Spinal cord (tissue), 10 donors: Measurements from ENCODE around the gene DNAJC2. TPM values are rescaled to one million over a fixed set of nuclear protein-coding genes. Genes with fewer than 3 reads are reported as not detected.
A peak's percentile ranks its signal among the peaks of the same experiment; 100 is the strongest.

Experiments
- DNase-seq, 6 donors: peaks; one replicate each; pipeline versions ENCODE4 v3.0.0 to v3.0.0-alpha.2; 2013 to 2015; ENCODE audit warnings: low spot score in 6 of 6, low read depth in 4 of 6
- H3K27ac ChIP-seq: one replicate; pipeline ENCODE4 v1.5.1; 2013; ENCODE audit warnings: low read depth, low read length, control low read depth
- H3K27me3 ChIP-seq: one replicate; pipeline ENCODE4 v1.6.1; 2013; ENCODE audit warnings: low read length; ENCODE audit not compliant: control insufficient read depth, insufficient read depth
- H3K36me3 ChIP-seq: one replicate; pipeline ENCODE4 v1.6.1; 2013; ENCODE audit warnings: low read length; ENCODE audit not compliant: control insufficient read depth, insufficient read depth
- H3K4me1 ChIP-seq: one replicate; pipeline ENCODE4 v1.6.1; 2013; ENCODE audit warnings: low read length; ENCODE audit not compliant: control insufficient read depth, insufficient read depth
- H3K4me3 ChIP-seq: one replicate; pipeline ENCODE4 v1.5.1; 2013; ENCODE audit warnings: low read depth, low read length, control low read depth
- H3K9me3 ChIP-seq: one replicate; pipeline ENCODE4 v1.6.1; 2013; ENCODE audit warnings: low read length; ENCODE audit not compliant: control insufficient read depth, insufficient read depth
- WGBS: methylation state at CpG from one replicate; pipeline ENCODE4 v1.1.5; 2013; ENCODE audit warnings: missing lambda C conversion rate; ENCODE audit not compliant: insufficient coverage; 5-methylcytosine and 5-hydroxymethylcytosine counted together
- polyA plus RNA-seq, 2 donors: library from polyadenylated mRNA; unstranded; fragments of 120-200 nt; gene quantifications; one replicate each; pipeline ENCODE4 v1.2.1, GENCODE V29; 2013; ENCODE audit not compliant: insufficient read length in 2 of 2
- total RNA-seq, 2 donors: library from RNA; depleted of rRNA in 1 of 2; stranded (reverse); fragments of 120-200 nt in 1 of 2; fragments of >200 nt in 1 of 2; gene quantifications; one replicate each; pipeline versions ENCODE4 v1.2.3 to v1.2.4, GENCODE V29; 2013 to 2014
- donor health status: healthy.

DNAJC2 gene
- total and polyA plus RNA-seq, 4 donors = 16.3 to 28.9 (median 24.6) TPM

GRCh38 chr7:103380395-103381191 lies 36.0 kb upstream of the DNAJC2 start:
- Histone ChIP-seq H3K4me1 (no peaks in the 10 kb centered on the region), H3K9me3 (no peaks in the 10 kb centered on the region), H3K27ac (no peak overlapping the region), H3K4me3 (no peak overlapping the region), H3K36me3 (no peaks in the 10 kb centered on the region), H3K27me3 (no peaks in the 10 kb centered on the region)
- no peak for DNase-seq
- WGBS = 83% methylated on average over 3 of the region's 5 CpGs

- Histone ChIP-seq H3K27ac (no peak overlapping the region), H3K27me3 (no peaks in the 10 kb centered on the region), H3K4me1 (no peaks in the 10 kb centered on the region), H3K36me3 (no peaks in the 10 kb centered on the region), H3K4me3 (no peak overlapping the region), H3K9me3 (no peaks in the 10 kb centered on the region)
- DNase-seq = no peak
- no CpG with 5 or more reads among the region's 3 CpGs for WGBS
Measured at GRCh38 chr7:103379270-103379975, 34.9 kb upstream of the DNAJC2 start.

DNA sequence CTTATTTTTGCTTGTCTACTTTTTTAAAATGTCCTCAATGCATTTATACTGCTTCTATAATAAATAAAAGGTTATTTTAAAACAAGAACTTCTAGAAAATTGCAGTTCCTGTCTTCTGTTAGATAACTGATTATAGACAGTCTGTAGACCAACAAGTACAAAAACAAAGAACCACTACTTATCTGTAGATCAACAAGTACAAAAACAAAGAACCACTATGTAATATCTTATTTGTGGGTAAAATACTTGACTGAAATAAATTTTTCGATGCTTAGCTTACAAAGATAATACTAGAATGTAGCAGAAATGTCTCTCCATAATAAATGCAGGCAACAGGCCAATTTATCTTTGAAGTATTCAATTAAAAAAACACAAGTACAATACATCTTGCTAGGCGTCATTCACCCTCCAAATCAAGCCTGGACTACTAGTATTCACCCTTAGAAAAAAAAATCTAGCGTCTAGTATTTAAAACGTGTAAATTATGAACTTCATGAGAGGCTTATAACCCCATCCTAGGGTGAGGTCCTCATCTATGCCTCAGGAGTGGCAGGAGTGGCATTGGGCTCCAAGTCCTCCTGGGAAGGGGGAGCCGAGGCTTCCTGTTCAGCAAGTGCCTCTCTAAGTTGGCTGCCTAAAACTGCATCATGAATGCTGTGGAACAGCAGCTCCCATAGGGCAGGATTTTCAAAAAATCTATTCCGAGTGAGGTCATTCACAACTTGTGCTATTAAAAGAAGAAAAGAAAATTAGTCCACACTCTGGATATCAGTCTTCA lies 29.5 kb upstream of the DNAJC2 start:
- no peaks in the 10 kb centered on the region for H3K9me3 ChIP-seq
- no peak for DNase-seq

GRCh38 chr7:103369432-103369831 lies 24.9 kb upstream of the DNAJC2 start:
- H3K27ac ChIP-seq = no peak overlapping the region
- H3K27me3 ChIP-seq = no peaks in the 10 kb centered on the region
- WGBS = 80% methylated on average over 1 of the region's 5 CpGs
- DNase-seq = no peak
- H3K36me3 ChIP-seq = peaks cover 15% of the 10 kb centered on the region
- H3K4me3 ChIP-seq = no peak overlapping the region
- H3K4me1 ChIP-seq = no peaks in the 10 kb centered on the region
- H3K9me3 ChIP-seq = no peaks in the 10 kb centered on the region

More for the DNA sequence above, 29.5 kb upstream of the DNAJC2 start:
- Histone ChIP-seq H3K27ac (no peak overlapping the region), H3K27me3 (no peaks in the 10 kb centered on the region), H3K4me3 (no peak overlapping the region), H3K4me1 (no peaks in the 10 kb centered on the region), H3K36me3 (no peaks in the 10 kb centered on the region)
- WGBS = 40% methylated on average over 1 of the region's 6 CpGs

DNA sequence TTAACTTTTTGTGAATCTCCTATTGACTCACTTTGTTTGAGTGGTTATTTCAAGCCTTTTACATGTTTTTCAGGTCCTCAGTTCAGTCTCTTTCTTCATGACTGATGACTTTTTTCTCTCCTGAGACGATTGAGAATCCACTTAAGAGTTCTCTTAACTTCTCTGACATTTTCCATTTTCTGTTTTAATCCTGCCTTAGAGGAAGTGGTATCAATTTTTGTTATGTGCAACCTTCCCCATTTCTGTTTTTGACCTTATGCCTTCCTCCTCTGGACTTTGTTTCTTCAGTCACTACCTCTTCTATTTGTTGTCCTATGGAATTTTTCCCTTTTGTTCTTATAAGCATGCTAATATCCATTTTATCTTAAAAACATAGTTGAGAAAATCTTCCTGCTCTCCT lies 5.2 kb upstream of the DNAJC2 start:
- Histone ChIP-seq H3K9me3 (no peaks in the 10 kb centered on the region), H3K27ac (no peak overlapping the region), H3K27me3 (no peaks in the 10 kb centered on the region), H3K4me1 (peaks cover 8% of the 10 kb centered on the region), H3K36me3 (peaks cover 11% of the 10 kb centered on the region), H3K4me3 (no peak overlapping the region)
- WGBS = no CpG with 5 or more reads among the region's 1 CpG
- DNase-seq = no peak

GRCh38 chr7:103348959-103349358 lies 4.4 kb upstream of the DNAJC2 start:
- no CpG with 5 or more reads among the region's 2 CpGs for WGBS
- DNase-seq = no peak
- Histone ChIP-seq H3K4me3 (peak overlapping the region; percentile 97), H3K27me3 (no peaks in the 10 kb centered on the region), H3K9me3 (no peaks in the 10 kb centered on the region), H3K27ac (no peak overlapping the region), H3K4me1 (peaks cover 8% of the 10 kb centered on the region), H3K36me3 (peaks cover 6% of the 10 kb centered on the region)

GRCh38 chr7:103348452-103348851 lies 3.9 kb upstream of the DNAJC2 start:
- H3K27ac ChIP-seq = no peak overlapping the region

DNA sequence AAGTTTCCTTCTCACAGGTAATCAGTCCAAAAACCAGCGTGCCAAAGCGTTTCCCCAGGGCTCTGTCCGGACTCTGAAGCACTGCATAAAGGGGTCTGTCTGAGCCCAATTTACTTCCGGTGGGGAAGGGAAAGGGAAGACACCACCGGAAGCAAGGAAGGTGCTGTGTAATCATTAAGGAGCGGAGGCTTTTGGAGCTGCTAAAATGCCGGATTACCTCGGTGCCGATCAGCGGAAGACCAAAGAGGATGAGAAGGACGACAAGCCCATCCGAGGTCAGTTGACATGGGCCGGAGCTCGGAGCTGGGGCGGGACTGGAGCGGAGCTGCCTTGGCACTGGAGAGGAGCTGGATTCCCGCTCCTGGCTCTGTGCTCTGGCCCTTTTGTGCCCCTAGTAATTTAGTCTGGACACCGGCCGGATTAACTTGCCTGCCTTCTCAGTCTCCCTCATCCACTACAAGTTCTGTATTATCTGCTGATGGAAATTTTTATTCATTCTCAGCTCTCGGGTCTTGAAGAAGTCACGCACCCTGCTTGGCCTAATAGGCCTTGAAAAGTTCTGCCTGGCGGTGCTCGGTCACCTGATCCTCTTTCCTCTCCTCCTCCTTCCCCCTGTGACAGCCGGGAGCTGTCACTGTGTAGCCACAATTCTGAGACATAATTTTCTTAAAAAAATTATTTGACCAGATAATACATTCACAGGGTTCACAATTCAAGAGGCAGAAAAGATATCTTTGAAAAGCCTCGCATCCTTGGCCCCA lies 3.1 kb upstream of the DNAJC2 start, which contains the start of gene PSMC2:
Gene PSMC2 (plus strand): TSS at position 137 of the 761 bp plus-strand sequence. CDS start 69 bp downstream, at position 206.
- H3K9me3 ChIP-seq = no peaks in the 10 kb centered on the region
- peak within 1 kb of the TSS; percentile 96 for H3K27ac ChIP-seq
- peaks cover 14% of the 10 kb centered on the region for H3K4me1 ChIP-seq
- H3K27me3 ChIP-seq = no peaks in the 10 kb centered on the region
- H3K4me3 ChIP-seq = peak within 1 kb of the TSS; percentile 97
- peak; percentile 90 to 98 (median 96) for DNase-seq
- H3K36me3 ChIP-seq = peaks cover 3% of the 10 kb centered on the region
- 0% methylated on average over 22 of the region's 25 CpGs for WGBS

More at GRCh38 chr7:103348452-103348851, 3.9 kb upstream of the DNAJC2 start:
- Histone ChIP-seq H3K4me3 (peak overlapping the region; percentile 97), H3K36me3 (peaks cover 6% of the 10 kb centered on the region), H3K4me1 (peaks cover 8% of the 10 kb centered on the region), H3K9me3 (no peaks in the 10 kb centered on the region), H3K27me3 (no peaks in the 10 kb centered on the region)
- 27% methylated on average over 7 of the region's 13 CpGs for WGBS
- DNase-seq = no peak

DNA sequence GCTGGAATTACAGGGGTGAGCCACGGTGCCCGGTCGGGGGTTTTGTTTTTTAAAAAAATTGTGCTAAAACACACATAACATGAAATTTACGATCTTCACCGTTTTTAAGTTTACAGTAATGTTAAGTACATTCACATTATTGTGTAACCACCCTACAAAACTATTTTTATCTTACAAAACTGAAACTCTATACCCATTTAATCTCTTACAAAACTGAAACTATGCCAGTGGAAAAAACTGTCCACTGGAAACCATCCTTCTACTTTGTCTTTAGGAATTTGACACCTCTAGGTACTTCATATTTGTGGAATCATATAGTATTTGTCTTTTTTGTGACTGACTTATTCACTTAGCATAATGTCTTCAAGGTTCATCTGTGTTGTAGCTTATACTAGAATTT lies 1.8 kb upstream of the DNAJC2 start:
- no peaks in the 10 kb centered on the region for H3K27me3 ChIP-seq
- peaks cover 14% of the 10 kb centered on the region for H3K4me1 ChIP-seq
- no peaks in the 10 kb centered on the region for H3K36me3 ChIP-seq
- no peak overlapping the region for H3K27ac ChIP-seq
- no peaks in the 10 kb centered on the region for H3K9me3 ChIP-seq
- no peak for DNase-seq
- WGBS = 93% methylated on average over 3 of the region's 5 CpGs
- no peak overlapping the region for H3K4me3 ChIP-seq
